SK-N-SH (cell line): ENCODE results near the gene DEPDC1.

Experiments used
- CTCF ChIP-seq: fragments of 200-600 bp; sonication (generic); IDR thresholded peaks from 2 replicates; pipeline ENCODE4 v1.6.1; 2017; ENCODE audit warnings: antibody characterized with exemption, mild to moderate bottlenecking, moderate library complexity
- MXI1 ChIP-seq: IDR thresholded peaks from 2 replicates; pipeline ENCODE4 v1.6.1; 2012; ENCODE audit warnings: mild to moderate bottlenecking, low read depth, low read length, improper control_type of control experiment
- TEAD4 ChIP-seq: IDR thresholded peaks from 2 replicates; pipeline ENCODE4 v1.4.0; 2012; ENCODE audit warnings: mild to moderate bottlenecking, borderline replicate concordance; ENCODE audit not compliant: insufficient read depth

DNA sequence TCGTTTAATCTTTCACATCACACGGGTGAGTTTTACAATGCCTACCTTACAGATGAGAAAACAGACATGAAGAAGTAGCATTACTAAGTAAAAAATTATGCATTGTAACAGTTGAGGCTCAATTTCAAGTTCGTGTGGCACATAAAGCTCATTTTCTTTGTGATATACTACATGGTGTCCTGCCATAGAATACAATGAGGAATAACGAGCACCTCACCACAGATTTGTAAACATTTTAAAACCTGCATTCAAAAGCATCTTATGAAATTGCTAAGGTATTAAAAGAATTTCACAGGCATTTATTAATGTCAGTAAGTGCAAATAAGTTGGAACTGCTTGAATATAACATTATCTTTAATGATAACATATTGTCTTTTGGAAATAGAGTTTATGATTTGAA lies 47.8 kb upstream of the DEPDC1 start:
- TF ChIP-seq CTCF (no peak), MXI1 (no peak), TEAD4 (no peak)
